DND-41 (cell line): ENCODE data around the gene MUC21.

ENCODE experiments used
- EZH2 ChIP-seq: IDR thresholded peaks from 3 replicates; pipeline ENCODE4 v1.6.1; 2012; ENCODE audit warnings: borderline replicate concordance, low read depth, mild to moderate bottlenecking, moderate library complexity, low read length, inconsistent platforms; ENCODE audit not compliant: severe bottlenecking
- TF ChIP-seq, protein P1 (sequence below): IDR thresholded peaks from 2 replicates; pipeline ENCODE4 v1.5.1; 2012; ENCODE audit warnings: borderline replicate concordance, low read length, moderate library complexity, mild to moderate bottlenecking; ENCODE audit not compliant: poor library complexity, severe bottlenecking; ENCODE audit errors: extremely low read depth

GRCh38 chr6:31037169-31037568 is 53.7 kb downstream of the MUC21 start:
- TF ChIP-seq, protein P1, sequence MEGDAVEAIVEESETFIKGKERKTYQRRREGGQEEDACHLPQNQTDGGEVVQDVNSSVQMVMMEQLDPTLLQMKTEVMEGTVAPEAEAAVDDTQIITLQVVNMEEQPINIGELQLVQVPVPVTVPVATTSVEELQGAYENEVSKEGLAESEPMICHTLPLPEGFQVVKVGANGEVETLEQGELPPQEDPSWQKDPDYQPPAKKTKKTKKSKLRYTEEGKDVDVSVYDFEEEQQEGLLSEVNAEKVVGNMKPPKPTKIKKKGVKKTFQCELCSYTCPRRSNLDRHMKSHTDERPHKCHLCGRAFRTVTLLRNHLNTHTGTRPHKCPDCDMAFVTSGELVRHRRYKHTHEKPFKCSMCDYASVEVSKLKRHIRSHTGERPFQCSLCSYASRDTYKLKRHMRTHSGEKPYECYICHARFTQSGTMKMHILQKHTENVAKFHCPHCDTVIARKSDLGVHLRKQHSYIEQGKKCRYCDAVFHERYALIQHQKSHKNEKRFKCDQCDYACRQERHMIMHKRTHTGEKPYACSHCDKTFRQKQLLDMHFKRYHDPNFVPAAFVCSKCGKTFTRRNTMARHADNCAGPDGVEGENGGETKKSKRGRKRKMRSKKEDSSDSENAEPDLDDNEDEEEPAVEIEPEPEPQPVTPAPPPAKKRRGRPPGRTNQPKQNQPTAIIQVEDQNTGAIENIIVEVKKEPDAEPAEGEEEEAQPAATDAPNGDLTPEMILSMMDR: no peak
- no peak for TF ChIP-seq EZH2
